Epithelial cell of prostate (primary cell): ENCODE measurements around the gene GCM1.

ENCODE experiments used
- DNase-seq: peaks from one replicate; pipeline ENCODE4 v3.0.0-alpha.2; 2011; ENCODE audit warnings: low read depth, low spot score
- H3K27ac ChIP-seq: fragments of 450-650 bp; 2 replicates; pipeline ENCODE4 v1.5.1; 2017; ENCODE audit warnings: mild to moderate bottlenecking

Gene GCM1

GRCh38 chr6:53112404-53112803, 36.2 kb downstream of the GCM1 start:
- peak; percentile 73 for DNase-seq
- peak overlapping the region; percentile 69 for H3K27ac ChIP-seq

- peak overlapping the region; percentile 69 for H3K27ac ChIP-seq
- DNase-seq: no peak
Measured at GRCh38 chr6:53111865-53112264, 36.8 kb downstream of the GCM1 start.

GRCh38 chr6:53109612-53110011, 39.0 kb downstream of the GCM1 start:
- DNase-seq: no peak
- H3K27ac ChIP-seq: no peak overlapping the region

GRCh38 chr6:53107091-53107490, 41.5 kb downstream of the GCM1 start:
- no peak overlapping the region for H3K27ac ChIP-seq
- no peak for DNase-seq

GRCh38 chr6:53104916-53105315, 43.7 kb downstream of the GCM1 start:
- no peak for DNase-seq
- no peak overlapping the region for H3K27ac ChIP-seq

GRCh38 chr6:53103993-53104675, 44.5 kb downstream of the GCM1 start:
- no peak overlapping the region for H3K27ac ChIP-seq
- DNase-seq: no peak

- no peak for DNase-seq
Measured at GRCh38 chr6:53101006-53101405, 47.6 kb downstream of the GCM1 start.

GRCh38 chr6:53100561-53100960, 48.1 kb downstream of the GCM1 start:
- no peak for DNase-seq
- H3K27ac ChIP-seq: no peak overlapping the region

More at GRCh38 chr6:53101006-53101405, 47.6 kb downstream of the GCM1 start:
- no peak overlapping the region for H3K27ac ChIP-seq

- no peak for DNase-seq
- H3K27ac ChIP-seq: no peak overlapping the region
Measured at GRCh38 chr6:53095716-53096115, 52.9 kb downstream of the GCM1 start.

DNA sequence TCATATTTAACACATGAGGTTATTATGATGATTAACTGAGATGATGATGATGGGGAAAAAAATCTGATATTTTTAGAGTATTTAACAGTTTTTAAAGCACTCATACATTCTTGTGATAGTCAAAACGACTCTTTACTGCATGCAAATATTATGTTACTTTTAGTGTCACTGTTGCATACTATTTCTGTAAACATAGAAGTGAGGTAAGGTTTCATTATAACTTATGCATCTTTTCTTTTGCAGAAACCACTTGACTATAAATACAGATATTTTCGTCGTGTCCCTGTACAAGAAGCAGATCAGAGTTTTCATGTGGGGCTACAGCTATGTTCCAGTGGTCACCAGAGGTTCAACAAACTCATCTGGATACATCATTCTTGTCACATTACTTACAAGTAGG, 53.4 kb downstream of the GCM1 start:
- H3K27ac ChIP-seq: no peak overlapping the region
- no peak for DNase-seq

DNA sequence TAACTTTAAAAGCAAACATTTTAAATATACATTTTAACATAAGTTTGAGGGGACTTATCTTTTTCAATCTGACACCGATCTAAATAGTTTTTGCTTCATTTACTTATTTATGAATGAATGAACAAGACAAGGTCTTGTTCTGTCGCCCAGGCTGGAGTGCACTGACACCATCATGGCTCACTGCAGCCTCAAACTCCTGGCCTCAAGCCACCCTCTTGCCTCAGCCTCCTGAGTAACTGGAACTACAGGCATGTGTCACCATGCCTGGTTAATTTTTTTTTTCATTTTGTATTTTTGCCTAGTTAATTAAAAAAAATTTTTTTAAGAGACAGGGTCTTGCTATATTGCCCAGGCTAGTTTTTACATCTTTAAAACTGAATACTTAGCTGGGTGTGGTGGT, 58.1 kb downstream of the GCM1 start:
- no peak for DNase-seq
- H3K27ac ChIP-seq: no peak overlapping the region

DNA sequence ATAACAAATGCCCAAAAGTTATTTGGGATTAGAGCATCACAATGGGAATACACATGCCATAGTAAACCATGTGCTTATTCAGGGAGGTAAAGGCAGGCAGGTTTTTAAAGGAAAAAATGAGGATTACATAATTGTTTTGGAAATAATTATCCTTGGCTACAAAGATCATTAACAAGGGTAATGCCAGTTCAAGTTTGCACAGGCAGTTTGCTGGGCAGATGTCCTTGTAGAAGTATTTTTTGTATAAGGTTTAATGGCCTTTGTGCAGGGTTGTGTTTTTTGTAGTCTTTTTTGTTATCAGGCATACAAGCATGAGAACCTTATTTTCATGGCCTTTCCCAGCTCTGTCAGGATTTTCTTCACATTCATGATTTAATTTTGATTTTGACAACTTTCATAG, 58.7 kb downstream of the GCM1 start:
- no peak overlapping the region for H3K27ac ChIP-seq
- no peak for DNase-seq

- no peak for DNase-seq
- H3K27ac ChIP-seq: no peak overlapping the region
Measured at GRCh38 chr6:53086302-53086701, 62.3 kb downstream of the GCM1 start.

DNA sequence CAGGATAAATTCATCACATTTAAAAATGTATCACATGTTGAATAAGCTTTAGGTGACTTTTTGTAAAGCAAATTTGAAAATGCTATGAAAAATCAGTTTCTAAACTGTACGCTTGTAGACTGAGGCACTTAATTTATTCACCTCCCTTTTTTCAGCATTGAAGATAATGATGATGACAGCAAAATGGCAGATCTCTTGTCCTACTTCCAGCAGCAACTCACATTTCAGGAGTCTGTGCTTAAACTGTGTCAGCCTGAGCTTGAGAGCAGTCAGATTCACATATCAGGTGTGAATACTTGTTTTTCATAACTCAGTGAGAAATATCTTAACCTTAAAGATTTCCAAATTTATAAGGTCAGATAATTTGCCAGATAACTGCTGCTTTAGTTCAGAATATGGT, 67.8 kb downstream of the GCM1 start:
- H3K27ac ChIP-seq: no peak overlapping the region
- DNase-seq: no peak
